Measurements from ENCODE around the gene TEX30. TPM values are rescaled to one million over a fixed set of nuclear protein-coding genes. Genes with fewer than 3 reads are reported as not detected.

The TEX30 gene
- total and polyA plus RNA-seq, 12 donors, result 3.9 to 12.4 (median 7.8) TPM

- intact Hi-C loops (cut with DNase I), result loop anchor here in 2 of 10 donors (2.0 to 5.0 kb wide), 2 partner anchors 24 to 48 kb away; partner anchors contain the start of gene ERCC5 (in 1 of the 2)
- Histone ChIP-seq H3K4me3 (peak within 1 kb of the TSS; percentile 73 to 99 (median 84)), H3K9me3 (no peaks in the 10 kb centered on the region), H3K27me3 (peaks cover 0 to 26% (median 0%) of the 10 kb centered on the region in 7 donors), H3K4me1 (peaks cover 0 to 54% (median 35%) of the 10 kb centered on the region in 9 donors), H3K36me3 (peaks cover 0 to 12% (median 0%) of the 10 kb centered on the region in 9 donors), H3K27ac (peak within 1 kb of the TSS; percentile 78 to 95 (median 90))
- peak; percentile 88 to 92 for DNase-seq
- TF ChIP-seq, protein P1, sequence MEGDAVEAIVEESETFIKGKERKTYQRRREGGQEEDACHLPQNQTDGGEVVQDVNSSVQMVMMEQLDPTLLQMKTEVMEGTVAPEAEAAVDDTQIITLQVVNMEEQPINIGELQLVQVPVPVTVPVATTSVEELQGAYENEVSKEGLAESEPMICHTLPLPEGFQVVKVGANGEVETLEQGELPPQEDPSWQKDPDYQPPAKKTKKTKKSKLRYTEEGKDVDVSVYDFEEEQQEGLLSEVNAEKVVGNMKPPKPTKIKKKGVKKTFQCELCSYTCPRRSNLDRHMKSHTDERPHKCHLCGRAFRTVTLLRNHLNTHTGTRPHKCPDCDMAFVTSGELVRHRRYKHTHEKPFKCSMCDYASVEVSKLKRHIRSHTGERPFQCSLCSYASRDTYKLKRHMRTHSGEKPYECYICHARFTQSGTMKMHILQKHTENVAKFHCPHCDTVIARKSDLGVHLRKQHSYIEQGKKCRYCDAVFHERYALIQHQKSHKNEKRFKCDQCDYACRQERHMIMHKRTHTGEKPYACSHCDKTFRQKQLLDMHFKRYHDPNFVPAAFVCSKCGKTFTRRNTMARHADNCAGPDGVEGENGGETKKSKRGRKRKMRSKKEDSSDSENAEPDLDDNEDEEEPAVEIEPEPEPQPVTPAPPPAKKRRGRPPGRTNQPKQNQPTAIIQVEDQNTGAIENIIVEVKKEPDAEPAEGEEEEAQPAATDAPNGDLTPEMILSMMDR (IDR thresholded peaks at IDR 0.05), result no peak
- WGBS, 2 donors, result 0% methylated on average over 72 of the region's 72 CpGs
- peak; percentile 93 to 96 (median 94) for ATAC-seq
These were observed 25.2 kb upstream of the TEX30 start, which contains the start of the genes BIVM and POGLUT2 for GRCh38 chr13:102798581-102799425. TSS of gene BIVM (plus strand) at chr13:102799119. CDS start at chr13:102807268, 8,149 bp downstream. TSS of gene POGLUT2 (minus strand) at chr13:102798976. CDS start at chr13:102798670, 306 bp downstream.

DNA sequence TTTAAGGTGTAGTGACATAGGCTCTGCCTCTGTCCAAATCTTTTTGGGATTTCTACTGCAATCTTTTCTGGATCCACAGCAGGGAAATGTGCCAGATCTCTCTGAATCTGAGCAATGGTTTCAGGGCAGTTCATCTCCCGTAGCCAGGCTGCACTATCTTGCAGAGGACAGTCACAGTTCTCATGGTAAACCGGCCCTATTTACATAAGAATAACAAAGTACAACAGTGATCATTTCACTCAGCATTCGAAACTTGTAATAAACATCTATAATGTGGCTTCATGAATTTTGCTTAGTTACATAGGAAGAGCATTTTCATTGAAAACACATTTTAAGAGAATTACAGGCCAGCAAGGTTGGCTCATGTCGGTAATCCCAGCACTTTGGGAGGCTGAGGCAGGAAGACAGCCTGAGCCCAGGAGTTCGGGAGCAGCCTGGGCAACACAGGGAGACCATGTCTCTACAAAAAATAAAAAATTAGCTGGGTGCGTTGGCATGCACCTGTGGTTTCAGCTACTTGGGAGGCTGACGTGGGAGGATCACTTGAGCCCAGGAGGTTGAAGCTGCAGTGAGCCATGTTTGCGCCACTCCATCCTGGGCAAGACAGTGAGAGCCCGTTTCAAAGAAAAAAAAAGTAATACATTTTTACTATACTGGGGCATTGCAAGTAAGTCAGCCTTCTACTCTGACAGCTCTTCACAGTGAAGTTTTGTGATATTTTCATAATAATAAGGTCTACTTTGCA is 20.2 kb upstream of the TEX30 start:
- no peak for DNase-seq
- WGBS, 2 donors, result 86 to 91% methylated on average over 9 of the region's 9 CpGs
- no peak overlapping the region for H3K4me3 ChIP-seq
- peaks cover 0 to 14% (median 10%) of the 10 kb centered on the region in 9 donors for H3K4me1 ChIP-seq
- H3K27ac ChIP-seq, result no peak overlapping the region
- peaks cover 0 to 54% (median 0%) of the 10 kb centered on the region in 9 donors for H3K36me3 ChIP-seq
- no peak for ATAC-seq
- no peaks in the 10 kb centered on the region for H3K9me3 ChIP-seq
- intact Hi-C loops (cut with DNase I), result no loop called here
- H3K27me3 ChIP-seq, result peaks cover 0 to 13% (median 0%) of the 10 kb centered on the region in 7 donors
- TF ChIP-seq, protein P1 (IDR thresholded peaks at IDR 0.05), result no peak

DNA sequence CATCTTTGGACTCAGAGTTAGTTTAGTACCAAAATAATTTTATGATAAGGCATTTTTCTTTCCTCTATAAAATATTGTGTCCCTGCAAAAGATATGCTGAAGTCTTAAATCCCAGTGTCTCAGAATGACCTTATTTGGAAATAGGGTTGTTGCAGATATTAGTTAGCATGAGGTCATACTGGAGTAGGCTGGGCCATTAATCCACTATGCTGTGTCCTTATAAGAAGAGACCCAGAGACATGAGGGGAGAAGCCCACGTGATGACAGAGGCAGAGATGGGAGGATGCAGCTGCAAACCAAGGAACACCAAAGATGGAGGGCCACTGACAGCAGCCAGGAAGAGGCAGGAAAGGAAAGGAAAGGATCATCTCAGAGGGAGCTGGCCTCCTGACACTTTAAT is 18.8 kb upstream of the TEX30 start:
- peaks cover 0 to under 1% (median 0%) of the 10 kb centered on the region in 7 donors for H3K27me3 ChIP-seq
- peaks cover 0 to 4% (median under 1%) of the 10 kb centered on the region in 9 donors for H3K4me1 ChIP-seq
- 52 to 60% methylated on average over 1 of the region's 1 CpG for WGBS, 2 donors
- no peak overlapping the region for H3K27ac ChIP-seq
- H3K36me3 ChIP-seq, result peaks cover 0 to 67% (median 0%) of the 10 kb centered on the region in 9 donors
- ATAC-seq (no peak), DNase-seq (no peak)
- no peak overlapping the region for H3K4me3 ChIP-seq
- no peaks in the 10 kb centered on the region for H3K9me3 ChIP-seq
- TF ChIP-seq, protein P1 (IDR thresholded peaks at IDR 0.05), result no peak
- intact Hi-C loops (cut with DNase I), result no loop called here

GRCh38 chr13:102788683-102789082 is 15.1 kb upstream of the TEX30 start:
- DNase-seq, result no peak
- TF ChIP-seq, protein P1 (IDR thresholded peaks at IDR 0.05), result no peak
- 97 to 99% methylated on average over 8 of the region's 8 CpGs for WGBS, 2 donors
- ATAC-seq, result no peak
- no peaks in the 10 kb centered on the region for H3K27me3 ChIP-seq
- intact Hi-C loops (cut with DNase I), result no loop called here
- H3K27ac ChIP-seq, result no peak overlapping the region
- H3K9me3 ChIP-seq, result no peaks in the 10 kb centered on the region
- peaks cover 0 to 14% (median 3%) of the 10 kb centered on the region in 9 donors for H3K4me1 ChIP-seq
- peaks cover 0 to 81% (median 0%) of the 10 kb centered on the region in 9 donors for H3K36me3 ChIP-seq
- H3K4me3 ChIP-seq, result no peak overlapping the region
